ENCODE results near the gene SLC9A8. TPM values are rescaled to one million over a fixed set of nuclear protein-coding genes. Genes with fewer than 3 reads are reported as not detected.

SLC9A8 gene
- total RNA-seq, 2 donors from 2014 or later = 17.7 to 18.3 TPM

DNA sequence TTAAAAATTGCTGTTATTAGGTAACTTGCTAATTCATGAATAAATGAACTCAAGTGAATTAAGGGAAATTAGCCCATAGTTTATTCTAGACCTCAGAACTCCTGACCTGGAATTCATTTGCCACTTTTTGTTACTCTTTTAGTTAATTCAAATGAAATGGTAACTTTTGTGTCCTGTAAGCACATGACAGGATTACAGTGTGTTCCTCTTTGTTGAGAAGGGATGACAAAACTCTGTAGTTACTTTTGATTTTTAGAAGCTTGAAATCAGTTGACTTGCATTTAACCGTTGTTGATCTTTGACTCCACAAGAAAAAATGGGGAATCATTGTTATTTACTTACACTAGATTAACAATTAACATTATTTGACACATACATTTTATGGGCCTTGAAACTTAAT is 6.2 kb downstream of the SLC9A8 start:
- Mint-ChIP-seq H3K9me3 (no peaks in the 10 kb centered on the region), H3K4me1 (peaks cover 36% of the 10 kb centered on the region), H3K27me3 (no peaks in the 10 kb centered on the region), H3K4me3 (no peak overlapping the region), H3K36me3 (ENCODE audit: low read depth) (peaks cover 91% of the 10 kb centered on the region), H3K27ac (no peak overlapping the region)
- no peak for ATAC-seq (replicated peaks)

DNA sequence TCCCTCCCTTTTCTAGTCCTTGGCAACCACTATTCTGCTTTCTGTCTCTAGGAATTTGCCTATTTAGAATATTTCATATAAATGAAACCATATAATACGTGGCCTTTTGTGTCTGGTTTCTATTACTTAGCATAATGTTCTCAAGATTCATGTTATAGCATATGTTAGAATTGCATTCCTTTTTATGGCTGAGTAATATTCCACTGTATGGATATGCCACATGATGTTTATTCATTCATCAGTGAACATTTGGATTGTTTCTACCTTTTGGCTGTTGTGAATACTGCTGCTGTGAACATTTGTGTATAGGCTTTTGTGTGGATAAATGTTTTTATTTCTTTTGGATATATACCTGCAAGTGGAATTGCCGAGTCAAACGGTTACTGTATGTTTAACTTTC is 7.1 kb downstream of the SLC9A8 start:
- H3K27me3 Mint-ChIP-seq = no peaks in the 10 kb centered on the region
- no peaks in the 10 kb centered on the region for H3K9me3 Mint-ChIP-seq
- H3K36me3 Mint-ChIP-seq (ENCODE audit: low read depth) = peaks cover 99% of the 10 kb centered on the region
- no peak for ATAC-seq (replicated peaks)
- H3K27ac Mint-ChIP-seq = no peak overlapping the region
- no peak overlapping the region for H3K4me3 Mint-ChIP-seq
- H3K4me1 Mint-ChIP-seq = peaks cover 39% of the 10 kb centered on the region

DNA sequence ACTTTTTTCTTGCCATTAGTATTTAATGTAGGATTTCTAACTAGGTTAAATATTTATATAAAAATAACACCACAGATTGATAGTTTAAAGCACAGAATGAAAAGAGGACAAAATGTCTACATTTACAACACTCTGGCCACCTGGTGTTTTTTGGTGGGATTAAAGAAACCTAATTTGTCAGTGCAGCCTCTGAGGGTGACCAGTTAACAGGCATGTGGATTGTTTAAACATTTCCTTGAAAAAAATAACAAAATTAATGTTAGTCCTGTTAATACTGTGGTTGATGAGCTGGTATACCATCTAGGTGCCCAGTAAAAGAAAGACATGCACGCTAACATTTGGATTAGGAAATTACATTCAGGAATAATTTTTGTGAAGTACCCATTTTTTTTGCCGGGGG is 8.8 kb downstream of the SLC9A8 start:
- H3K4me1 Mint-ChIP-seq = peaks cover 33% of the 10 kb centered on the region
- no peaks in the 10 kb centered on the region for H3K9me3 Mint-ChIP-seq
- no peak for ATAC-seq (replicated peaks)
- H3K4me3 Mint-ChIP-seq = peak overlapping the region; percentile 56
- peaks cover 99% of the 10 kb centered on the region for H3K36me3 Mint-ChIP-seq (ENCODE audit: low read depth)
- H3K27ac Mint-ChIP-seq = peak overlapping the region; percentile 64
- H3K27me3 Mint-ChIP-seq = no peaks in the 10 kb centered on the region

DNA sequence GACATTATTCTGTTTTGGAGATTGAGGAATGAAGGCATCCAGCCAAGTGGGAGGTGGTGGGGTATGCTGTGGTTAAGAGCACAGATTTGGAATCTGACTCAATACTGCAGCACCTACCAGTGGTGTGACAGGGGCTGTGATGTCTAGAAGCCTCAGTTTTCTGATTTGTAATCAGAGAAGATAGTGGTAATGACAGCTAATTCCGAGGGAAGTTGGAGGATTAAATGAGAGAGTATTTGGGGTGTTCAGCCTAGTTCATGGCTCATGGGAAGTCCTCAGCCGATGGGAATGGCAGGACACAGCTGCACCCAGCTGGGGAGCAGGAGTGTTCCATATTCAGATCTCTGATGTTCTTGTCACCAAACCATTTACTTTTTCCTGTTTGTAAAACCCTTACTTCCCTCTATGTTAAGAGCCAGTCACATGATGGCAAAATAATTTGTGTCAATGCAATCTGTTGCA is 9.3 kb downstream of the SLC9A8 start:
- ATAC-seq (replicated peaks) = peak; percentile 70
- Mint-ChIP-seq H3K27ac (peak overlapping the region; percentile 64), H3K27me3 (no peaks in the 10 kb centered on the region), H3K4me1 (peaks cover 33% of the 10 kb centered on the region), H3K9me3 (no peaks in the 10 kb centered on the region), H3K4me3 (peak overlapping the region; percentile 56), H3K36me3 (ENCODE audit: low read depth) (peaks cover 99% of the 10 kb centered on the region)

DNA sequence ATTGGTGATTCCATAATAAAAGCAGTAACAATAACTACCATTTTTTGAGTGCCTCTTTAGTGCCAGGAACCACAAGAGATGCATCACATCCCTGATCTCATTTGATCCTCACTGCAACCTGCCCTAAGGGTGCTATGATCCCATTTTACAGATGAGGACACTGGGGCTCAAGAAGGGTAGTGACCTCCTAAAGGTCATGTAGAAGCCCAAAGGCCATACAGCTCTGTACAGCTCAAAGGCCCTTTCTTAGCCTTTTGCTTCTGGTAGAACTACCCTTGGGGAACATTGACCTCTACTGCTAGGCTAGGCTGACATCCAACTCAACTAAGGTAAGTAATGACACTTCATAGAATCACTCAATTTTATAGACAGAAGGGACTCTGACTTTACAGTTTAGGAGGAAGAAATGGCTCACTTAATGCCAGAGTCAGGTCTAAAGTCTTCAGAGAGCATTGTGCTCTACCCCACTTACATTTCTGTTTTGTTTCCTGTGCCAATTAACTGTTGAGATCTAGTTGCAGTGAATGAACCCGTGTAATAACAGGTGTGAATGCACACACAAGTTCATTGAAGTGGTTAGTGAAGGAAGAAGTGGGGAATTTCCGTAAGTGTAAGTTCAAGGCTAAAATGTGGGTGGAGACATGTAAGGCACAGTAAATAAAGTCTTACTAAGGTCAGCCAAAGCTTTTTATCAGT is 10.7 kb downstream of the SLC9A8 start:
- Mint-ChIP-seq H3K27ac (peak overlapping the region; percentile 14), H3K4me3 (peak overlapping the region; percentile 56), H3K4me1 (peaks cover 33% of the 10 kb centered on the region), H3K9me3 (no peaks in the 10 kb centered on the region), H3K27me3 (no peaks in the 10 kb centered on the region), H3K36me3 (ENCODE audit: low read depth) (peaks cover 93% of the 10 kb centered on the region)
- peak; percentile 82 for ATAC-seq (replicated peaks)

DNA sequence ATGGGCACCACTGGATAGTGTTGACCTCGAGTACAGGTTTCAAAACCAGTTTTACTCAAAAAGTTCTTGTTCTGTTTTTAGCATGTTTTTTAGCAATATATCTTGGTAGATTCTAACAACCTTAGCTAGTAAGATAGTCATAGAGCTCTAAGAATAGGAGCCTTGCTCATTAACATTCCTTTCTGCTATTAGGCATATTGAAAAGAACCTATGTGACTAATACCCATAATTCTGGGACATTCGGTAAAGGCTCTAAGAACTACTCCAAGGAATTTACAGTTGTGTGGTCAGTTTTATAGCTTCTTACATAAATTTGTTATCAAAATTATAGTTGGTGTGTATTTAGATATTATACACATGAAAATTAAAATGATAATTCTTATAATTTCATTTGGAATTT is 11.6 kb downstream of the SLC9A8 start:
- ATAC-seq (replicated peaks) = peak; percentile 1
- Mint-ChIP-seq H3K4me3 (peak overlapping the region; percentile 56), H3K9me3 (no peaks in the 10 kb centered on the region), H3K27ac (peak overlapping the region; percentile 14), H3K27me3 (no peaks in the 10 kb centered on the region), H3K36me3 (ENCODE audit: low read depth) (peaks cover 89% of the 10 kb centered on the region), H3K4me1 (peaks cover 33% of the 10 kb centered on the region)

DNA sequence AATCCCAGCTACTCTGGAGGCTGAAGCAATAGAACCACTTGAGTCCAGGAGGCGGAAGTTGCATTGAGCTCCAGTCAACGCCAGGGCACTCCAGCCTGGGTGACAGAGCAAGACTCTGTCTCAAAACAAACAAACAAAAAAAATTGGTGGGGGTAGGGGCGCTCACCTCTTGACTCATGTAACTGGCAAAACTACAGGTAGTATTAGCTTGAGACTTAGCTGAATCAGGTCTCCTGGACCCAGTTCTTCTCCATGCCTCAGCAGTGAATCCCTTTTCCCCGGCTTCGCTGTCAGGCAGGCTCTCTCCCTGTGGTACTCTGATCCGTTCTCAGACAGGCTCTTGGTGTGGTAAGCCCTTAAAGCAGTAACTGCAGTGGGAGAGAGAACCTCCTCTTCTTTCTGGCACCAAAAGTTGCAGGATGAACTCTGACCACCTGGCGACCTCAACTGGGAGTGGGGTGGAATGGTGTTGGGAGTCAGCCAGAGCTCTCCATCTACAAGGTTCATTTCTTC is 12.9 kb downstream of the SLC9A8 start:
- peaks cover 32% of the 10 kb centered on the region for H3K4me1 Mint-ChIP-seq
- no peaks in the 10 kb centered on the region for H3K27me3 Mint-ChIP-seq
- H3K36me3 Mint-ChIP-seq (ENCODE audit: low read depth) = peaks cover 91% of the 10 kb centered on the region
- H3K9me3 Mint-ChIP-seq = no peaks in the 10 kb centered on the region
- H3K4me3 Mint-ChIP-seq = no peak overlapping the region
- ATAC-seq (replicated peaks) = no peak
- H3K27ac Mint-ChIP-seq = no peak overlapping the region

DNA sequence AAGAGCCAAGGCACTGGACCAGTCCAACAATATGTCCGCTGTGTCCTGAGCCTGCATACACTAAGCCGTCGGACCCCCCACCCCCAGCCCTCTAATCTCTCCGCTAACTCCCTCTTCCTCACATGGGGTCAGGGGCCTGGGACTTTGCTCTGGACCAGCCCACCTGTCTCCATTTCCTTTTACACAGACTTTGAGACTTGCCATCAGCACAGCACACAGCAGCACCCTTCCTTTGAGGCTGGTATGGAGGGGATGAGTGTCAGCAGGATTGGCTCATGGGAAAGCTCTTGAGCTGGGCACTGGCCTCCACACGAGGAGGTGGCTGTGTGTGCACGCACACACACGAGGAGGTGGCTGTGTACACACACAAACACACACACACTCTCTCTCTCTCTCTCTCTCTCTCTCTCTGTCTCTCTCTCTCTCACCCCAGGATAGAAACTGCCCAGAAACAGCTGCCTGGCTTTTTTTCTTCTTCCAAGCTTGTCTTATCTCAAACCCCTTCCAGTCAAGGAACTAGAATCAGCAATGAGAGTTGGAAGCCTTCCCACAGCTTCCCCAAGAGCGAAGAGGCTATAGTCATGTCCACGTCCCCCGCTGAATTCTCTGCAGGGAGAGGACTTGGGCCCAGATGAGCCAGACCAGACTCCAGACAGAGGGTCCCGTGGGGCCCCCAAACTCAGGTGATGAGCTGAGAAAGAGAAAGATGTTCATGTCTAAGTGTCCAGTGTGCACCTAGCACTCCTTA is 18.6 kb downstream of the SLC9A8 start:
- H3K27me3 Mint-ChIP-seq = no peaks in the 10 kb centered on the region
- peaks cover 77% of the 10 kb centered on the region for H3K36me3 Mint-ChIP-seq (ENCODE audit: low read depth)
- peak overlapping the region; percentile 37 for H3K27ac Mint-ChIP-seq

DNA sequence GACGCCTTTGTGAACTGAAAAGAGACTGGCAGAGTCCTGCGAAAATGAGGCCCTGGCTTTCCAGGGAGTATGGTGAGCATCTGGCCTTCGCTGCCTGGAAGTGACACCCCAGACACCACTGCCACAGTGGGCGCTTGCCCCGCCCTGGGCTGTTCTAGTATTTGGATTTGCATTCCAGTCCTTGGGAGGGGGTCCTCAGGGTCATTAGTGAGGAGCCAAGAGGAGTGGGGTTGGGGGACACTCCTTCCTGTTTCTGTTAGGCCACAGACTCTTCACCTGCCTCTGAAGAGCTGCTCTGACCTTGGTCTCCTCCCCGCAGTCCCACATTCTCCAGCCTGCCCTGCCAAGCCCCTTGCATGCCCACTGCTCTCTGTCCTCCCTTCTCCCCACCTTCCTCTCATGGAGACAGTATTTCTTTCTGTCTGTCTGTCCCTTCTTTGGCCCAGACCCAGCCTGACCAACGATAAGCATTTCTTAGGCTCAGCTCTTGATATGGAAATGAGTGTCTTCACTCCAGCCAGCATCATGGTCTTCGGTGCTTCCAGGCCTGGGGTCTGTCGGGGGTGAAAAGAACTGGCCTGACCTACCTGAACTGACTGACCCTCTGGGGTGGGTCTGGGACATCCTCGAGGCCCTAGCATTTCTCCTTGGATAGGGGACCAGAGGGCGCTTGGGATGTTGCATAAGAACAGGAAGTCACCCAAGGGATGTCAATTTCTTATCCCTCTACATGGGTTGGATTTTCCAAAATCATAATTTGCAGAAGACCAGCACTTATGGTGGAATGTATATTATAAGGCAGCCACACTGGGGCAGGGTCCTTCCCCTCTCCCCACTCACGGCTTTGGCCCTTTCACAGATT is 19.4 kb downstream of the SLC9A8 start:
- Mint-ChIP-seq H3K4me1 (peaks cover 4% of the 10 kb centered on the region), H3K36me3 (ENCODE audit: low read depth) (peaks cover 72% of the 10 kb centered on the region), H3K9me3 (no peaks in the 10 kb centered on the region), H3K4me3 (no peak overlapping the region), H3K27ac (peak overlapping the region; percentile 37), H3K27me3 (no peaks in the 10 kb centered on the region)
- no peak for ATAC-seq (replicated peaks)

More for the DNA sequence above, 18.6 kb downstream of the SLC9A8 start:
- Mint-ChIP-seq H3K4me1 (peaks cover 4% of the 10 kb centered on the region), H3K9me3 (no peaks in the 10 kb centered on the region), H3K4me3 (no peak overlapping the region)
- no peak for ATAC-seq (replicated peaks)

DNA sequence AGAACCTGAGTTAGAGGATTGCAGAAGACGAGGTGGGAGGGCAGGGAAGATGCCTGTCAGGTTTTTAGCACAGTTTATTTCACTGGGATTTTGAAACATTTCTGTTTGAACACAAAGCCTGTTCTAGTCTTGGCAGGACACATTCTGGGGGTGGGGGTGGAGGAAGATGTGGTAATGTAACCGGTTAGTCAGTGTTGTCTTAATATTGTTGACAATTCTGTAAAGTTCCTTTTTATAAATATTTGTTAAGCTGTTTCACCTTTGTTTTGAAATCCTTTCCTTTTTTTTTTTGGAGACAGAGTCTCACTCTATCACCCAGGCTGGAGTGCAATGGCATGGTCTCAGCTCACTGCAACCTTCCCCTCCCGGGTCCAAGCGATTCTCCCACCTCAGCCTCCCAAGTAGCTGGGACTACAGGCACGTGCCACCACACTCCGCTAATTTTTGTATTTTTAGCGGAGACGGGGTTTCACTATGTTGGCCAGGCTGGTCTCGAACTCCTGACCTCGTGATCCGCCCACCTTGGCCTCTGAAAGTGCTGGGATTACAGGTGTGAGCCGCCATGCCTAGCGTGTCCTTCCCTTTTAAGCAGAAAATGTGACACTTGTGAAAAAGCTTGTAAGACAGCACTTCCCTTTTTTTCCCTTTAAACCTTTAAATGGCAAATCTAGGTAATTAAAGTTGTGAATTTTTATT is 20.2 kb downstream of the SLC9A8 start:
- ATAC-seq (replicated peaks) = no peak
- Mint-ChIP-seq H3K9me3 (no peaks in the 10 kb centered on the region), H3K4me3 (no peak overlapping the region), H3K27ac (peak overlapping the region; percentile 37), H3K27me3 (no peaks in the 10 kb centered on the region), H3K36me3 (ENCODE audit: low read depth) (peaks cover 65% of the 10 kb centered on the region), H3K4me1 (peaks cover 4% of the 10 kb centered on the region)

DNA sequence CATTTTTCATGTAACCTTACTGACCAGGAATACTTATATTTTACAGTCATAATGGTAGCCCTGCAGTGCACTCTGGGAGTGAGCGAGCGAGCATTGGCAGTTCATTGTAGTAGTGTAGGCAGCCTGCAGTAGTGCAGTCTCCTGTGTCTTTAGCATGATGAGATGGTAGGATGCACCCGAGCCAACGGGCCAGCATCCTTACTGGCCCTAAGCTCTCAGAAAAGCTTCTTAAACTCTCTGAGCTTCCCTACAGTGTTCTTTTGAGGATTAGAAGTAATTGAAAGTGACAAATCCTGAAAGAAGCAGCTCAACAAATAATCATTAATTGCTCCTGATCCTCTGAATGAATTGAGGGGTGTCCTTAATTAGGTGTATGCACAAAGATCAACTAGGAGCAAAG is 20.9 kb downstream of the SLC9A8 start:
- Mint-ChIP-seq H3K27me3 (no peaks in the 10 kb centered on the region), H3K36me3 (ENCODE audit: low read depth) (peaks cover 66% of the 10 kb centered on the region), H3K9me3 (no peaks in the 10 kb centered on the region), H3K4me3 (no peak overlapping the region), H3K27ac (no peak overlapping the region), H3K4me1 (peaks cover 4% of the 10 kb centered on the region)
- no peak for ATAC-seq (replicated peaks)

DNA sequence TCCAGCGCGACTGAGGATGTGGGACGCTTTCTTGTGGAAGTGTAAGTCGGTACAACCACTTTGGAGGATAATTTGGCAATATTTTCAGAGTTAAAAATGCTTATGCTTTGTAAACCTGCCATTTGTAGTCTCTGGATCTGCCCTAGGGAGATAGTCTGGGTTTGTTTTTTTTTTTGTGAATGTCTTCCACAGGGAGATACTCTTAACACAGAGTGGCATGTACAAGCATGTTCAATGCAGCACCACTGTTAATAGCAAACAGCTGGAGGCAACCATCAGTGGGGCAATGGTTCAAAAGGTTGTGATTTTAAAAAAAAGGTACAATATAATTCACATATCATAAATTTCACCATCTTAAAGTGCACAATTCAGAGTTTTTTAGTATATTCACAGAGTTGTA is 22.4 kb downstream of the SLC9A8 start:
- peaks cover 4% of the 10 kb centered on the region for H3K4me1 Mint-ChIP-seq
- ATAC-seq (replicated peaks) = no peak
- H3K27me3 Mint-ChIP-seq = no peaks in the 10 kb centered on the region
- no peak overlapping the region for H3K4me3 Mint-ChIP-seq
- peaks cover 68% of the 10 kb centered on the region for H3K36me3 Mint-ChIP-seq (ENCODE audit: low read depth)
- H3K27ac Mint-ChIP-seq = no peak overlapping the region
- no peaks in the 10 kb centered on the region for H3K9me3 Mint-ChIP-seq

DNA sequence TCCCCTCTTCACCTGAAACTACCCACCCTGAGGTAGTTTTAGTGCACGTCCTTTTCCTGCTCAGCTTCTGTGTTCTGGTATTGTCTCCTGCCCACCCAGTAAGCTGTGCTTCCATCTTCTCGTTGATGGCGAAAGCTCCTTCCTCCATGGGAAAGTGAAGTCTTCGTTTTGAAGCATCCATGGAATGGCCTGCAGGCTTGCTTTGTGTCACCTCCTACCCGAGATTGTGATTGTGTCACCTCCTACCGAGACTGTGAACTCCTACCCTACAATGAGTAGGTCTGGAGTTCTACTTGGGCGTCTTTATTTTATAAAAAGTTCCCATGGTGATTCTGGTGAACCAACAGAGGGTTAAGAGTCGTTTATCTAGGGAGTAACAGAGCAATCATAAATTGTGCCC is 25.9 kb downstream of the SLC9A8 start:
- Mint-ChIP-seq H3K9me3 (no peaks in the 10 kb centered on the region), H3K4me3 (no peak overlapping the region), H3K36me3 (ENCODE audit: low read depth) (peaks cover 48% of the 10 kb centered on the region), H3K27me3 (no peaks in the 10 kb centered on the region), H3K27ac (no peak overlapping the region), H3K4me1 (no peaks in the 10 kb centered on the region)
- no peak for ATAC-seq (replicated peaks)

DNA sequence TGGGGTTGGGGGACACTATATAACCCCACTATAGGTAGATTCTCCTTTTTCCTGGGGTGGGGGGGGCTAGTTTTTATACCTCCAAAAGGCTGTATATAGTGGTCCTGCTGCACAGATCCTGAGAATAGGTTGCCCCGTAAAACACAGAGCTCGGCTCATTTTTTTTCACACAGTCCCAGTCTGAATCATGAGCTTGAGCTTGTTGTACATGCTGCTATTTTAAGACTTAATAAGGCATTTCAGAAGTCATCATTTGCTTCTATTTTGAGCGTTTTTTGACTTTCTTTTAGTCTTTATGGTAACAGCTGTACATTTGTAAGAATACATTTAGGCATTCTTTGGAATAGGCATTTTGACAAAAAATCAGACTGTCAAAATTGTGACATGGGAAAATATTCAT is 30.5 kb downstream of the SLC9A8 start:
- Mint-ChIP-seq H3K27me3 (no peaks in the 10 kb centered on the region), H3K36me3 (ENCODE audit: low read depth) (peaks cover 55% of the 10 kb centered on the region), H3K9me3 (no peaks in the 10 kb centered on the region), H3K27ac (no peak overlapping the region), H3K4me1 (no peaks in the 10 kb centered on the region), H3K4me3 (no peak overlapping the region)
- no peak for ATAC-seq (replicated peaks)

Measured in activated T-helper 17 cell treated with anti-CD3 and anti-CD28 coated beads, Interleukin-2, amount 50 U/mL, for 72 hours (primary cell).